Measurements from ENCODE around the gene CHN2. TPM values are rescaled to one million over a fixed set of nuclear protein-coding genes. Genes with fewer than 3 reads are reported as not detected.

The CHN2 gene
- polyA plus RNA-seq, 1 of the 3 experiments (the other 2 are of a cell fraction): 0.02 TPM

- TF ChIP-seq POLR2AphosphoS5 (IDR thresholded peaks at IDR 0.05; ENCODE audit: low read depth, low read length): no peak
- TF ChIP-seq RAD21 (IDR thresholded peaks at IDR 0.05; ENCODE audit: low read length): no peak
These were observed 272.8 kb downstream of the CHN2 start (continued) for GRCh38 chr7:29467193-29467926.

DNA sequence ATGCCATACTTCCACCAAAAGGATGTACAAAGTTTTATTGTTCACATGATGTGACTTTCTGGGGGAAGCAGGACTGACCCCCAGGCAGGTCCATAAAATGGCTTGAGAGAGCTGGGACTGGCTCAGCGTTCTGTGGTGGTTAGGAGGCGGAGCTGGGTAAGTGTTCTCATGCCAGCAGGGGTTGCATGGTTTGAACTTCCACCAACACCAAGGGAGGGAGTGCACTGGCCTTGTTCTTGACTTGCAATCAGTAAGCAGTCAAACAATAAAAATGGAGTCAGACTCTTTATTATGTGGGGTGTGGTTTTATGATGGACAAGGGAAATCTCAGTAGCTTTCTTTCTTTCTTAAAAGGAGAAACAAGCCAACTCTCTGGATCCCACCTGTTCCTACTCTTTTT is 273.6 kb downstream of the CHN2 start:
- Histone ChIP-seq H3K4me1 (ENCODE audit: control insufficient read depth in 1 of 2, insufficient read depth in 2 of 2, low read depth in 1 of 2, low read length in 1 of 2) (no peaks in the 10 kb centered on the region), H3K27ac (ENCODE audit: low read depth in 2 of 2, low read length in 1 of 2) (no peak overlapping the region), H3K4me3 (ENCODE audit: low read depth in 2 of 2, low read length in 1 of 2) (no peak overlapping the region), H3K9ac (no peak overlapping the region), H3K4me2 (no peak overlapping the region), H4K20me1 (ENCODE audit: insufficient read depth) (no peaks in the 10 kb centered on the region), H3F3A (replicated peaks; ENCODE audit: insufficient read depth) (no peaks in the 10 kb centered on the region), H2AFZ (ENCODE audit: low read depth) (no peak overlapping the region), H3K9me2 (no peaks in the 10 kb centered on the region), H3K36me3 (replicated peaks in 1 of 2; ENCODE audit: control insufficient read depth in 1 of 2, insufficient read depth in 2 of 2, low read length in 1 of 2) (no peaks in the 10 kb centered on the region), H3K79me2 (ENCODE audit: insufficient read depth) (no peaks in the 10 kb centered on the region), H3K27me3 (ENCODE audit: insufficient read depth) (0 out of 2 replicates have a peak, but pooled peaks cover 9% of the 10 kb centered on the region), H3K9me3 (no peaks in the 10 kb centered on the region)
- CTCF ChIA-PET: interaction anchor here (0.9 kb wide), 1 partner anchor 280 kb away, joined by 3 read pairs; no protein-coding TSS in a partner anchor
- TF ChIP-seq NRF1 (IDR thresholded peaks at IDR 0.05; ENCODE audit: low read depth, low read length): no peak
- no peak for TF ChIP-seq GABPA (IDR thresholded peaks at IDR 0.05; ENCODE audit: low read depth)
- TF ChIP-seq JUND (IDR thresholded peaks at IDR 0.05): no peak
- TF ChIP-seq, protein P1, sequence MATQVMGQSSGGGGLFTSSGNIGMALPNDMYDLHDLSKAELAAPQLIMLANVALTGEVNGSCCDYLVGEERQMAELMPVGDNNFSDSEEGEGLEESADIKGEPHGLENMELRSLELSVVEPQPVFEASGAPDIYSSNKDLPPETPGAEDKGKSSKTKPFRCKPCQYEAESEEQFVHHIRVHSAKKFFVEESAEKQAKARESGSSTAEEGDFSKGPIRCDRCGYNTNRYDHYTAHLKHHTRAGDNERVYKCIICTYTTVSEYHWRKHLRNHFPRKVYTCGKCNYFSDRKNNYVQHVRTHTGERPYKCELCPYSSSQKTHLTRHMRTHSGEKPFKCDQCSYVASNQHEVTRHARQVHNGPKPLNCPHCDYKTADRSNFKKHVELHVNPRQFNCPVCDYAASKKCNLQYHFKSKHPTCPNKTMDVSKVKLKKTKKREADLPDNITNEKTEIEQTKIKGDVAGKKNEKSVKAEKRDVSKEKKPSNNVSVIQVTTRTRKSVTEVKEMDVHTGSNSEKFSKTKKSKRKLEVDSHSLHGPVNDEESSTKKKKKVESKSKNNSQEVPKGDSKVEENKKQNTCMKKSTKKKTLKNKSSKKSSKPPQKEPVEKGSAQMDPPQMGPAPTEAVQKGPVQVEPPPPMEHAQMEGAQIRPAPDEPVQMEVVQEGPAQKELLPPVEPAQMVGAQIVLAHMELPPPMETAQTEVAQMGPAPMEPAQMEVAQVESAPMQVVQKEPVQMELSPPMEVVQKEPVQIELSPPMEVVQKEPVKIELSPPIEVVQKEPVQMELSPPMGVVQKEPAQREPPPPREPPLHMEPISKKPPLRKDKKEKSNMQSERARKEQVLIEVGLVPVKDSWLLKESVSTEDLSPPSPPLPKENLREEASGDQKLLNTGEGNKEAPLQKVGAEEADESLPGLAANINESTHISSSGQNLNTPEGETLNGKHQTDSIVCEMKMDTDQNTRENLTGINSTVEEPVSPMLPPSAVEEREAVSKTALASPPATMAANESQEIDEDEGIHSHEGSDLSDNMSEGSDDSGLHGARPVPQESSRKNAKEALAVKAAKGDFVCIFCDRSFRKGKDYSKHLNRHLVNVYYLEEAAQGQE (IDR thresholded peaks at IDR 0.05; ENCODE audit: low read depth, low read length): no peak
- no peak for DNase-seq
- 61% methylated on average over 2 of the region's 2 CpGs for WGBS (ENCODE audit: low lambda C conversion rate)
- POLR2A ChIA-PET: no interaction called here

DNA sequence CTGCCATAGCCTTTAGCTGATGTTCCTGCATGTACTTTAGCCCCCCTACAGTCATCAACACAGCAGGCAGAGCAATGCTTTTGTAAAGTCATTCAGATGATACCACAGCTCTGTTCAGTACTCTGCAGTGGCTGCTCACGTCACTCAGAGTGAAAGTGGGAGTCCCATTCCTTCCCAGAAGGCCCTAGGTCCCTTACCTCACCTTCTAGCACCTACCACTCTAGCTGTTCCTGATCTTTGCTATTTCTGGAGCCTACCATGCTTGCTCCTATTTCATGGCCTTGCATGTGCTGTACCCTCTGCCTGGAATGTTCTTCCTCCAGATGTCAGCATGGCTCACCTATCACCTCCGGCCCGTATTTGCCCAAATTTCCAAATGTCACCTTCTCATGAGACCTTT is 274.7 kb downstream of the CHN2 start:
- no peak for DNase-seq
- 41% methylated on average over 3 of the region's 3 CpGs for WGBS (ENCODE audit: low lambda C conversion rate)
- Histone ChIP-seq H3K4me3 (ENCODE audit: low read depth in 2 of 2, low read length in 1 of 2) (no peak overlapping the region), H3K4me1 (ENCODE audit: control insufficient read depth in 1 of 2, insufficient read depth in 2 of 2, low read depth in 1 of 2, low read length in 1 of 2) (no peaks in the 10 kb centered on the region), H4K20me1 (ENCODE audit: insufficient read depth) (no peaks in the 10 kb centered on the region), H3K27me3 (ENCODE audit: insufficient read depth) (0 out of 2 replicates have a peak, but pooled peaks cover 9% of the 10 kb centered on the region), H3K9me2 (no peaks in the 10 kb centered on the region), H2AFZ (ENCODE audit: low read depth) (no peak overlapping the region), H3K4me2 (no peak overlapping the region), H3F3A (replicated peaks; ENCODE audit: insufficient read depth) (no peaks in the 10 kb centered on the region), H3K79me2 (ENCODE audit: insufficient read depth) (no peaks in the 10 kb centered on the region), H3K9me3 (no peaks in the 10 kb centered on the region), H3K27ac (ENCODE audit: low read depth in 2 of 2, low read length in 1 of 2) (no peak overlapping the region), H3K36me3 (replicated peaks in 1 of 2; ENCODE audit: control insufficient read depth in 1 of 2, insufficient read depth in 2 of 2, low read length in 1 of 2) (no peaks in the 10 kb centered on the region), H3K9ac (no peak overlapping the region)
- TF ChIP-seq, protein P2, sequence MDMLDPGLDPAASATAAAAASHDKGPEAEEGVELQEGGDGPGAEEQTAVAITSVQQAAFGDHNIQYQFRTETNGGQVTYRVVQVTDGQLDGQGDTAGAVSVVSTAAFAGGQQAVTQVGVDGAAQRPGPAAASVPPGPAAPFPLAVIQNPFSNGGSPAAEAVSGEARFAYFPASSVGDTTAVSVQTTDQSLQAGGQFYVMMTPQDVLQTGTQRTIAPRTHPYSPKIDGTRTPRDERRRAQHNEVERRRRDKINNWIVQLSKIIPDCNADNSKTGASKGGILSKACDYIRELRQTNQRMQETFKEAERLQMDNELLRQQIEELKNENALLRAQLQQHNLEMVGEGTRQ (IDR thresholded peaks at IDR 0.05; ENCODE audit: borderline replicate concordance, low read depth, low read length): no peak
- TF ChIP-seq TEAD4 (IDR thresholded peaks at IDR 0.05; ENCODE audit: borderline replicate concordance, insufficient read depth): no peak
- TF ChIP-seq CHD2 (IDR thresholded peaks at IDR 0.05; ENCODE audit: low read length, partially characterized antibody): no peak
- no peak for TF ChIP-seq RXRA (IDR thresholded peaks at IDR 0.05; ENCODE audit: borderline replicate concordance, low read depth)
- TF ChIP-seq TAF1 (IDR thresholded peaks at IDR 0.05; ENCODE audit: borderline replicate concordance, low read depth, low read length): no peak
- no peak for TF ChIP-seq RAD21 (IDR thresholded peaks at IDR 0.05; ENCODE audit: low read length)
- ChIA-PET CTCF (no interaction called here), POLR2A (no interaction called here)
